K562 (cell line): ENCODE measurements around the gene C15orf62. TPM values are rescaled to one million over a fixed set of nuclear protein-coding genes. Genes with fewer than 3 reads are reported as not detected.

ENCODE experiments used
- CBFA2T3 ChIP-seq: fragments of 450-650 bp; IDR thresholded peaks from 2 replicates; pipeline ENCODE4 v1.6.1; 2017
- DMBX1 ChIP-seq: fragments of 250-450 bp; sonication (Bioruptor Pico); IDR thresholded peaks from 2 replicates; pipeline ENCODE4 v1.8.0; 2022; ENCODE audit warnings: inconsistent platforms, mild to moderate bottlenecking, moderate library complexity, borderline replicate concordance
- DPF2 ChIP-seq: fragments of 450-650 bp; IDR thresholded peaks from 2 replicates; pipeline ENCODE4 v1.6.1; 2016
- EP300 ChIP-seq: IDR thresholded peaks from 2 replicates; pipeline ENCODE4 v1.6.1; 2012; ENCODE audit warnings: low read length, improper control_type of control experiment
- ILK ChIP-seq: fragments of 450-650 bp; IDR thresholded peaks from 2 replicates; pipeline ENCODE4 v1.6.1; 2016; ENCODE audit warnings: missing genetic modification characterization, low read depth, mild to moderate bottlenecking, missing compliant biosample characterization, moderate library complexity, borderline replicate concordance
- NR2F6 ChIP-seq: fragments of 450-650 bp; formaldehyde crosslinking; IDR thresholded peaks from 2 replicates; pipeline ENCODE4 v1.4.0; 2020; ENCODE audit warnings: mild to moderate bottlenecking
- SMAD1 ChIP-seq: fragments of 150-350 bp; IDR thresholded peaks from 2 replicates; pipeline ENCODE4 v1.6.1; 2014; ENCODE audit warnings: low read length, low read depth; ENCODE audit not compliant: partially characterized antibody
- SREBF2 ChIP-seq: sonication (generic); formaldehyde crosslinking; IDR thresholded peaks from 2 replicates; pipeline ENCODE4 v1.4.0; 2020; ENCODE audit warnings: mild to moderate bottlenecking, missing genetic modification reagents
- ZFP36 ChIP-seq: fragments of 150-350 bp; IDR thresholded peaks from 2 replicates; pipeline ENCODE4 v1.6.1; 2018; ENCODE audit warnings: low read length, low read depth; ENCODE audit not compliant: partially characterized antibody
- ZNF239 ChIP-seq: fragments of 250-450 bp; sonication (Bioruptor Pico); IDR thresholded peaks from 2 replicates; pipeline ENCODE4 v1.4.0; 2020; ENCODE audit warnings: mild to moderate bottlenecking
- ZNF384 ChIP-seq: IDR thresholded peaks from 2 replicates; pipeline ENCODE4 v1.6.1; 2012; ENCODE audit warnings: low read depth, low read length, improper control_type of control experiment
- polyA plus RNA-seq, 8 experiments: library from polyadenylated mRNA; depleted of rRNA in 4 of 8; stranded (reverse) in 5 of 8; unstranded in 3 of 8; fragments of >200 nt; fragmentation: Nextera tagmentation in 2 of 8; fragmentation: Illumina TruSeq in 1 of 8; extraction: Ambion mirVana in 2 of 8; extraction: Trizol in 1 of 8; gene quantifications; 2 replicates each; pipeline versions ENCODE4 v1.2.1 to v1.2.3, GENCODE V29; 2011 to 2014; ENCODE audit warnings: inconsistent platforms in 1 of 8, missing spikeins in 1 of 8
- total RNA-seq, 7 experiments: library from RNA; depleted of rRNA in 6 of 7; stranded (reverse); fragments of >200 nt in 6 of 7; fragmentation: Illumina TruSeq in 2 of 7; extraction: Trizol in 2 of 7; gene quantifications; 2 replicates each; pipeline versions ENCODE4 v1.2.1 to v1.2.3, GENCODE V29; 2011 to 2021; ENCODE audit warnings: low replicate concordance in 1 of 7
- TF ChIP-seq, protein P1 (sequence below): fragments of 450-650 bp; IDR thresholded peaks from one replicate; pipeline ENCODE4 v1.6.1; 2018; ENCODE audit warnings: mild to moderate bottlenecking, moderate library complexity; ENCODE audit not compliant: partially characterized antibody
- TF ChIP-seq, protein P2 (sequence below): IDR thresholded peaks from 2 replicates; pipeline ENCODE4 v1.6.1; 2012; ENCODE audit warnings: low read depth, low read length, improper control_type of control experiment, borderline replicate concordance
- TF ChIP-seq, protein P3 (sequence below): sonication (generic); formaldehyde crosslinking; IDR thresholded peaks from 2 replicates; pipeline ENCODE4 v1.8.0; 2023; ENCODE audit warnings: missing genetic modification reagents, mild to moderate bottlenecking, borderline replicate concordance
- TF ChIP-seq, protein P4 (sequence below): fragments of 150-350 bp; IDR thresholded peaks from 2 replicates; pipeline ENCODE4 v1.6.1; 2014; ENCODE audit warnings: low read depth, mild to moderate bottlenecking, low read length, borderline replicate concordance

The C15orf62 gene
- total and polyA plus RNA-seq, 9 of the 15 experiments (the other 6 are each of a cell fraction or from before 2014, with no cell fraction given) = 0.01 to 0.76 (median 0.30) TPM; not detected in 1

DNA sequence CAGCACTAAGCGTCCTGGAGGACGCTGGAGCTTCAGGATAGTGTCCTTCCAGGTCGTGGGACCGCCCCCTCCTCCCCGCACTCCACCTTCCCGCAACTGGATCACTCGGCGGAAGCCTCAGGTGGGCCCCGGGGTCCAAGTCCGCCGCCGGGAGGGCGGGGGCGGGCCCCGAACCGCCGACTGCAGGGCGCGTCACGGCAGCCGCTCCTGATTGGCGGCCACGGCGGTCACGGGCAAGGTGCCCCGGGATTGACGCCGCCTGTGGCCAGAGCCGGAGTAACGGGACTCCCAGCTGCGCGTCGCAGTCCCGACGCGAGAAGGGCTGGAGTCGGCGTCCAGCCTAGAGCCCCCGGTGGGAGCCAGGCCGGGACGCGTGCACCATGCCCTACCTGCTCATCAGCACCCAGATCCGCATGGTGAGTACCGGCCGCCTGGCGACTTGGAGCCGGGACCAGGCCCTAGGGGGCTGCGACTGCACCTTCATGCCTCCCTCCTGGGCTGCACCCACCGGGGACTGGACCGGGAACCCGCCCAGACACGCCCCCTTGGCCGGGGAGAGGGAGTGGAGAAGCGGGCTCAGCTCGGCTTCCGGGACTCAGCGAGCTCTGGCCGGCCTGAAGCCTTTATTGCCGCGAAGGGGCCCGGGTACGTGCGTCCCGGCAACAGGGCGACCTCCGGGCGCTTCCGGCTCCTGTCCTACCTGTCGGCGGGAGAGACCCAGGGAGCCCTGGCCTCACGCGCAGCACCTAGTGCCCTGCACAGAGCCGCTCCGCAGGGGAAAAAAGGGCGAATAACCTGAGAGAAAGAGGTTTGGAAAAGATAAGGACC, 5.8 kb upstream of the C15orf62 start, which contains the start of gene GCHFR (continued):
- TF ChIP-seq, protein P1, sequence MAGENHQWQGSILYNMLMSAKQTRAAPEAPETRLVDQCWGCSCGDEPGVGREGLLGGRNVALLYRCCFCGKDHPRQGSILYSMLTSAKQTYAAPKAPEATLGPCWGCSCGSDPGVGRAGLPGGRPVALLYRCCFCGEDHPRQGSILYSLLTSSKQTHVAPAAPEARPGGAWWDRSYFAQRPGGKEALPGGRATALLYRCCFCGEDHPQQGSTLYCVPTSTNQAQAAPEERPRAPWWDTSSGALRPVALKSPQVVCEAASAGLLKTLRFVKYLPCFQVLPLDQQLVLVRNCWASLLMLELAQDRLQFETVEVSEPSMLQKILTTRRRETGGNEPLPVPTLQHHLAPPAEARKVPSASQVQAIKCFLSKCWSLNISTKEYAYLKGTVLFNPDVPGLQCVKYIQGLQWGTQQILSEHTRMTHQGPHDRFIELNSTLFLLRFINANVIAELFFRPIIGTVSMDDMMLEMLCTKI = no peak
- TF ChIP-seq SMAD1 (peak; percentile 27), SREBF2 (CRISPR knock-in tag) (no peak), ILK (tag) (no peak), ZNF239 (no peak), DMBX1 (no peak), NR2F6 (CRISPR knock-in tag) (no peak), DPF2 (no peak), EP300 (no peak), ZNF384 (no peak), CBFA2T3 (no peak), ZFP36 (no peak)
- TF ChIP-seq, protein P2, sequence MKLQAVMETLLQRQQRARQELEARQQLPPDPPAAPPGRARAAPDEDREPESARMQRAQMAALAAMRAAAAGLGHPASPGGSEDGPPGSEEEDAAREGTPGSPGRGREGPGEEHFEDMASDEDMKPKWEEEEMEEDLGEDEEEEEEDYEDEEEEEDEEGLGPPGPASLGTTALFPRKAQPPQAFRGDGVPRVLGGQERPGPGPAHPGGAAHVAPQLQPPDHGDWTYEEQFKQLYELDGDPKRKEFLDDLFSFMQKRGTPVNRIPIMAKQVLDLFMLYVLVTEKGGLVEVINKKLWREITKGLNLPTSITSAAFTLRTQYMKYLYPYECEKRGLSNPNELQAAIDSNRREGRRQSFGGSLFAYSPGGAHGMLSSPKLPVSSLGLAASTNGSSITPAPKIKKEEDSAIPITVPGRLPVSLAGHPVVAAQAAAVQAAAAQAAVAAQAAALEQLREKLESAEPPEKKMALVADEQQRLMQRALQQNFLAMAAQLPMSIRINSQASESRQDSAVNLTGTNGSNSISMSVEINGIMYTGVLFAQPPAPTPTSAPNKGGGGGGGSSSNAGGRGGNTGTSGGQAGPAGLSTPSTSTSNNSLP = no peak
- TF ChIP-seq, protein P3, sequence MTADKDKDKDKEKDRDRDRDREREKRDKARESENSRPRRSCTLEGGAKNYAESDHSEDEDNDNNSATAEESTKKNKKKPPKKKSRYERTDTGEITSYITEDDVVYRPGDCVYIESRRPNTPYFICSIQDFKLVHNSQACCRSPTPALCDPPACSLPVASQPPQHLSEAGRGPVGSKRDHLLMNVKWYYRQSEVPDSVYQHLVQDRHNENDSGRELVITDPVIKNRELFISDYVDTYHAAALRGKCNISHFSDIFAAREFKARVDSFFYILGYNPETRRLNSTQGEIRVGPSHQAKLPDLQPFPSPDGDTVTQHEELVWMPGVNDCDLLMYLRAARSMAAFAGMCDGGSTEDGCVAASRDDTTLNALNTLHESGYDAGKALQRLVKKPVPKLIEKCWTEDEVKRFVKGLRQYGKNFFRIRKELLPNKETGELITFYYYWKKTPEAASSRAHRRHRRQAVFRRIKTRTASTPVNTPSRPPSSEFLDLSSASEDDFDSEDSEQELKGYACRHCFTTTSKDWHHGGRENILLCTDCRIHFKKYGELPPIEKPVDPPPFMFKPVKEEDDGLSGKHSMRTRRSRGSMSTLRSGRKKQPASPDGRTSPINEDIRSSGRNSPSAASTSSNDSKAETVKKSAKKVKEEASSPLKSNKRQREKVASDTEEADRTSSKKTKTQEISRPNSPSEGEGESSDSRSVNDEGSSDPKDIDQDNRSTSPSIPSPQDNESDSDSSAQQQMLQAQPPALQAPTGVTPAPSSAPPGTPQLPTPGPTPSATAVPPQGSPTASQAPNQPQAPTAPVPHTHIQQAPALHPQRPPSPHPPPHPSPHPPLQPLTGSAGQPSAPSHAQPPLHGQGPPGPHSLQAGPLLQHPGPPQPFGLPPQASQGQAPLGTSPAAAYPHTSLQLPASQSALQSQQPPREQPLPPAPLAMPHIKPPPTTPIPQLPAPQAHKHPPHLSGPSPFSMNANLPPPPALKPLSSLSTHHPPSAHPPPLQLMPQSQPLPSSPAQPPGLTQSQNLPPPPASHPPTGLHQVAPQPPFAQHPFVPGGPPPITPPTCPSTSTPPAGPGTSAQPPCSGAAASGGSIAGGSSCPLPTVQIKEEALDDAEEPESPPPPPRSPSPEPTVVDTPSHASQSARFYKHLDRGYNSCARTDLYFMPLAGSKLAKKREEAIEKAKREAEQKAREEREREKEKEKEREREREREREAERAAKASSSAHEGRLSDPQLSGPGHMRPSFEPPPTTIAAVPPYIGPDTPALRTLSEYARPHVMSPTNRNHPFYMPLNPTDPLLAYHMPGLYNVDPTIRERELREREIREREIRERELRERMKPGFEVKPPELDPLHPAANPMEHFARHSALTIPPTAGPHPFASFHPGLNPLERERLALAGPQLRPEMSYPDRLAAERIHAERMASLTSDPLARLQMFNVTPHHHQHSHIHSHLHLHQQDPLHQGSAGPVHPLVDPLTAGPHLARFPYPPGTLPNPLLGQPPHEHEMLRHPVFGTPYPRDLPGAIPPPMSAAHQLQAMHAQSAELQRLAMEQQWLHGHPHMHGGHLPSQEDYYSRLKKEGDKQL = no peak
- TF ChIP-seq, protein P4, sequence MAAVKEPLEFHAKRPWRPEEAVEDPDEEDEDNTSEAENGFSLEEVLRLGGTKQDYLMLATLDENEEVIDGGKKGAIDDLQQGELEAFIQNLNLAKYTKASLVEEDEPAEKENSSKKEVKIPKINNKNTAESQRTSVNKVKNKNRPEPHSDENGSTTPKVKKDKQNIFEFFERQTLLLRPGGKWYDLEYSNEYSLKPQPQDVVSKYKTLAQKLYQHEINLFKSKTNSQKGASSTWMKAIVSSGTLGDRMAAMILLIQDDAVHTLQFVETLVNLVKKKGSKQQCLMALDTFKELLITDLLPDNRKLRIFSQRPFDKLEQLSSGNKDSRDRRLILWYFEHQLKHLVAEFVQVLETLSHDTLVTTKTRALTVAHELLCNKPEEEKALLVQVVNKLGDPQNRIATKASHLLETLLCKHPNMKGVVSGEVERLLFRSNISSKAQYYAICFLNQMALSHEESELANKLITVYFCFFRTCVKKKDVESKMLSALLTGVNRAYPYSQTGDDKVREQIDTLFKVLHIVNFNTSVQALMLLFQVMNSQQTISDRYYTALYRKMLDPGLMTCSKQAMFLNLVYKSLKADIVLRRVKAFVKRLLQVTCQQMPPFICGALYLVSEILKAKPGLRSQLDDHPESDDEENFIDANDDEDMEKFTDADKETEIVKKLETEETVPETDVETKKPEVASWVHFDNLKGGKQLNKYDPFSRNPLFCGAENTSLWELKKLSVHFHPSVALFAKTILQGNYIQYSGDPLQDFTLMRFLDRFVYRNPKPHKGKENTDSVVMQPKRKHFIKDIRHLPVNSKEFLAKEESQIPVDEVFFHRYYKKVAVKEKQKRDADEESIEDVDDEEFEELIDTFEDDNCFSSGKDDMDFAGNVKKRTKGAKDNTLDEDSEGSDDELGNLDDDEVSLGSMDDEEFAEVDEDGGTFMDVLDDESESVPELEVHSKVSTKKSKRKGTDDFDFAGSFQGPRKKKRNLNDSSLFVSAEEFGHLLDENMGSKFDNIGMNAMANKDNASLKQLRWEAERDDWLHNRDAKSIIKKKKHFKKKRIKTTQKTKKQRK = no peak
